G401 (cell line): Measurements from ENCODE around the gene FERD3L. TPM values are rescaled to one million over a fixed set of nuclear protein-coding genes. Genes with fewer than 3 reads are reported as not detected.
"Not testable (repeated sequence)": the region's sequence is repeated elsewhere in the genome, so short reads cannot be mapped to it uniquely, and the experiment has no call there.

Experiments
- DNase-seq: peaks from one replicate; pipeline ENCODE4 v3.0.0-alpha.2; 2015; ENCODE audit warnings: low spot score
- in situ Hi-C: cut with HindIII; loops from 2 replicates; pipeline ENCODE4 v1.10.0; 2016; ENCODE audit warnings: low sequenced_read_pairs, mixed read lengths
- total RNA-seq: library from RNA; depleted of rRNA; stranded (reverse); fragments of >200 nt; shearing (Covaris generic); gene quantifications from 2 replicates; pipeline ENCODE4 v1.2.3, GENCODE V29; 2014; rRNA removed

Gene FERD3L
- total RNA-seq: not detected in 2 replicates

DNA sequence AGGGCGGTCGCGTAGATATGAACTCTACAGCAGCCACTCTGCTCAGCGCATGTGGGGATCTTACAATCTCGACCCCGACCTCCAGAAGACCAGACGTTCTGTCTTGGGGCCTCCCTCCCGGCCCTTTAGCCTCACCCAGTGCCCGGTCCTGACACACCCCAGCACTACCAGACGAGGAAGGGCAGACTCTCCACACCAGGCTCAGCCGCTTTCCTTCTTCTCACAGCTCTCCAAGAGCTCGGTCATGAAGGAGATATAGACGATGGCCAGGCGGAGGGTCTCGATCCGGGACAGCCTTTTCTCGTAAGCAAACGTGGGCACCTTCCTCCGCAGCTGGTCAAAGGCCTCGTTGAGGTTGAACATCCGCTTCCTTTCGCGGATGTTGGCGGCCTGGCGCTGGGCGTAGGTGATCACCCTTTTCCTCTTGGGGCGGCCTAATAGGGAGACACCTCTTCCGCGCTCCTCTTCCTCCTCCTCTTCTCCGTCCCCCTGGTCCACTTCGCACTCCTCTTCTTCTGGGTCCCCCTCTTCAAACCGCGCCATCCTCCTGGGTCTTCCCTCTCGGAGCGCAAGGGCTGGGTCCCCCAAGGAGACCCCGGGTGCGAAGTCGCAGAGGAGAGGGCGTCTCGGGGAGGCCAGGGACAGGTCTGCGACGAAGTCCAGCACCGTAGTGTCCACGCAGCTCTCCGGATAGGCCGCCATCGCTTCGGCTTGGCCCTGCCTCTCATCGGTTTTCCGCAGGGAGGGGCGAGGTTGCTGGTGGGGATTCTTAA, at the start of gene FERD3L:
TSS of gene FERD3L (minus strand) at position 761 of the 773 bp plus-strand sequence. CDS start at position 702, 59 bp downstream.
- in situ Hi-C loops: no loop called here

DNA sequence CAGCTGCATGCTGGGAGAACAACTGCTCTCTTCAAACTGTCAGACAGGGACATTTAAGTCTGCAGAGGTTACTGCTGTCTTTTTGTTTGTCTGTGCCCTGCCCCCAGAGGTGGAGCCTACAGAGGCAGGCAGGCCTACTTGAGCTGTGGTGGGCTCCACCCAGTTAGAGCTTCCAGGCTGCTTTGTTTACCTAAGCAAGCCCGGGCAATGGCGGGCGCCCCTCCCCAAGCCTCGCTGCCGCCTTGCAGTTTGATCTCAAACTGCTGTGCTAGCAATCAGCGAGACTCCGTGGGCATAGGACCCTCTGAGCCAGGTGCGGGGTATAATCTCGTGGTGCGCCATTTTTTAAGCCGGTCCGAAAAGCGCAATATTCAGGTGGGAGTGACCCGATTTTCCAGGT, 49.2 kb upstream of the FERD3L start:
- DNase-seq, in situ Hi-C loops: not testable (repeated sequence)

More for the DNA sequence above, at the start of gene FERD3L:
- no peak for DNase-seq

- no peak for DNase-seq
- in situ Hi-C loops: no loop called here
Measured at GRCh38 chr7:19181634-19182033, 36.4 kb upstream of the FERD3L start.

DNA sequence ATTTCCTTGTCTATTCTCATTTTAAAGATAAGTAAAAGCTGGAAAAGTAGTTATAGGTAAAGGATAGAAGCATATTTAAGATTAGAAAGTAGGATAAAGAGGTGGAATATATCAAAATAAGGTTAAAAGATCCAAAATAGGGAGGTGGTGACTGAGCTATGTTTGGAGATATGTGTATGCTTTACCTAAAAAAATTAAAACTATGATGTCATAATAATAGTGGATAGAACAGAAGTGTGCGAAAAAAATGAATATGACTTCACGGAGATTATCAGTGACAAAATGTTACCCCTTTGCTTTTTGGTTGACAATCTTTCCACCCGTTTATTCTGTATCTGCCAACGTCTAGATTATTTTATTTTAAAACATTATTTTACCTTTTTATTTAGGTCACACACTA, 33.4 kb upstream of the FERD3L start:
- no peak for DNase-seq
- in situ Hi-C loops: no loop called here

DNA sequence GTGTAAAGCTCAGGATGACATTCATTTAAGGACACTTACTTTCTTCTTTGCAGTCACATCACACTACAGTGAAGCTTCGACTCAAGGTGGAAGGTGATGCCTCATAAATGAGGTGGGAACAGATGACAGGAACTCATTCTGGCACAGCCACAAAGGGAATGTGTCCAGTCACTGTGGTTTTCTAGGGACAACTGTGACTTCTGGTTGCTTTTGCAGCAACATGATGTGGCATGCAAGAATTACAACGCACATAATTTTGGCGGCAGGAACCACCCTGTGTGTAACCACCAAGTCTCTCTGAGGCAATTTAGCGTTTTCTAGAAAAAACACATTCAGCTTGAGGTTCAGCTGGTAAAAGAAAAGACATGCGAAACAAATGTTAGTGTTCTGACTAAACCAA, 32.0 kb upstream of the FERD3L start:
- DNase-seq: no peak
- in situ Hi-C loops: no loop called here

GRCh38 chr7:19175241-19175640, 30.0 kb upstream of the FERD3L start:
- no peak for DNase-seq
- in situ Hi-C loops: no loop called here

DNA sequence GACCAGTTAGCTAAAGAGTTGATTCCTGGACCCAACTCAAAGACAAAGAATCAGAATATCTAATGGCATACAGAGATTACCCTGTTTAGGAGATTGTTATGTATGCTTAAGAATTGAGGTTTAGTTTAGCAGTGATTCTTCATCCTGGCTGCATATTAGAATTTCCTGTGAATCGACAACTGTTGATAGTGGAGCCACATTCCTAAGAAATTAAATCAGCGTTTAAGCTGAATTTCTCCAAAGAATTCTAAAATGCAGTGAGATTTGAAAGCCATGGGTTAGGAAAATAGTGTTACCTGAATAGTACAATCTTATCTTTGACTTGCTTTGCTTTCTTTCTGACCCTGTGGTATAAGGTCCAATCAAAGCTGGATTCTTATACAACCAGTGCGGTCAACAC, 16.4 kb upstream of the FERD3L start:
- DNase-seq: no peak
- in situ Hi-C loops: no loop called here

GRCh38 chr7:19146699-19147098, 1.5 kb upstream of the FERD3L start:
- in situ Hi-C loops: no loop called here
- DNase-seq: no peak

DNA sequence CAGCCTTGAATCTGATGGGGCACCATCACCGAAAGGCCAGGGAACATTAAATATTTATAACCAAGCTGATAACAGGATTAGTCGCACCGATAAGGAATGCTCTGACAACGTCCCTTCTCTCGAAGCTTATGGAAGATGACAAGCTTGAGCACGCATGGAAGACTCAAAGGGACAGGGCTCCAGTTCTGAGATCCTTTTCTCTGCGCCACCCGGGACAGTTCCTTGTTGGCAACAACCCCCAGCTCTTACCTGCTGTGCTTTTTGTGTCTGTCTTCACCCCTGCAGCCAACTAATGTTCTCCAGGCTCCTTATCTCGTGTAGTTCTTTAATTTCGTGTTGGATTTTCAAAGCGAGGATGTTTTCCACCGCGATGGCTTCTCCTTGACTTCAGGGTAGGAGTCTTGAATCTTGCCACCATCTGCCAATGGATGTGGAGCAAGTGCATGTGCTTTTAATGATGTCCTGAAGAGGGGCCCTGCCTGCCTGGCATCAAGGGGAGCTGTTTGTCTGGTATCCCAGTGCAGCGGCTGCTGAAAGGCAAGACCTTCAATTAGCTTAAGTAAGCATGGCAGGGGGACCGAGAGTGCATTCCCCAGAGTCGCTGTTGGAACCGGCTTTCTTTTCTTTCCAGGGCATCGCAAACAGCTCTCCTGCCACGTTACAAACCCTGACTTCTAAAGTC, 354 bp upstream of the FERD3L start:
- in situ Hi-C loops: no loop called here
- no peak for DNase-seq

GRCh38 chr7:19143881-19144574, 1.2 kb downstream of the FERD3L start:
- in situ Hi-C loops: no loop called here
- DNase-seq: no peak

DNA sequence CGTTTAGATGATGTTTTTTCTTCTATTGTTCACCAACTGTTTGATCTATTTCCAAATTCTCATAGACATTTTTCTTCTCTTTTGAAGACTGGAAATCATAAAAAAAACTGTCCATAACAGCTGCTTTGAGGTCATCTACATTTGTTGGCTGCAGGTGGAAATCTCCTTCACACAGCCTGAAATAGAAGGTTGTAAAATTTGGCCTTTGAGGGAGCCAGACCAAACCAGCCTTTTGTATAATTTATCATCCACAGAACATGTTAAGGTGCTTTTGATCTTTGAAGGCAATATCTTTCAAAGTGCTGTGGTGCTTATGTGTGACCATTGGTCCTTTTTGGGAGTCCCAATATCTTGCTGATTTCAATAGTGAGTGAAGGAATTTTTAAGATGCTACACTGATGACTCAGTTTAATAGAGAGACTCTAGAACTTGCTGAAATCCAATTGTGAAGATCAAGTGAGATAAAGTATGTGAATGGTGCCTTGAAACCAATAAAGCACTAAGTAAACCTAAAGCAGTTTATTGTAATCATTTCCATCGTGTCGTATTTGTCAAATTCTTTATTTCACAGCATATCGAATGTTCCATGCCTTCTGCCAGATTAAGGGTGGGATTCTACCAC, 5.4 kb downstream of the FERD3L start:
- no peak for DNase-seq
- in situ Hi-C loops: no loop called here

DNA sequence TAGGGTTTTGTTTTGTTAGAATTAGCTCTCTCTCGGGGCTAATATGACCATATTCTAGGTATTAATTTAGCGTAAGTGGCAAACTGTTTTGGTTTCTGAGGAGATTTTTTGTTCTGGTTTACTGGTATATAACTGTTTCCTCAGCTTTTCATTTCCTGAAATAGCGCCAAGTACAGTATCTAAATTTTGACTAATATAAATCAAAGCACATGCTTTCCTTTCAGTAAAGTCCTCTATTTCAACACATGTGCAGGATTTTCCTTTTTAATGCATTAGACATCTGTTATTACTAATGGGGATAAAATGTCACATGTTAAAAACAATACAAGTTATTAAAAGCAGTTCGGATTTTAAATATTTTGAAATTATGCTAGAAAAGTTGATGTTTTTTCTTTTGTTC, 11.3 kb downstream of the FERD3L start:
- DNase-seq: no peak
- in situ Hi-C loops: no loop called here

GRCh38 chr7:19133390-19133789, 11.8 kb downstream of the FERD3L start:
- DNase-seq: no peak
- in situ Hi-C loops: no loop called here

GRCh38 chr7:19128856-19129255, 16.4 kb downstream of the FERD3L start:
- in situ Hi-C loops: no loop called here
- DNase-seq: no peak

DNA sequence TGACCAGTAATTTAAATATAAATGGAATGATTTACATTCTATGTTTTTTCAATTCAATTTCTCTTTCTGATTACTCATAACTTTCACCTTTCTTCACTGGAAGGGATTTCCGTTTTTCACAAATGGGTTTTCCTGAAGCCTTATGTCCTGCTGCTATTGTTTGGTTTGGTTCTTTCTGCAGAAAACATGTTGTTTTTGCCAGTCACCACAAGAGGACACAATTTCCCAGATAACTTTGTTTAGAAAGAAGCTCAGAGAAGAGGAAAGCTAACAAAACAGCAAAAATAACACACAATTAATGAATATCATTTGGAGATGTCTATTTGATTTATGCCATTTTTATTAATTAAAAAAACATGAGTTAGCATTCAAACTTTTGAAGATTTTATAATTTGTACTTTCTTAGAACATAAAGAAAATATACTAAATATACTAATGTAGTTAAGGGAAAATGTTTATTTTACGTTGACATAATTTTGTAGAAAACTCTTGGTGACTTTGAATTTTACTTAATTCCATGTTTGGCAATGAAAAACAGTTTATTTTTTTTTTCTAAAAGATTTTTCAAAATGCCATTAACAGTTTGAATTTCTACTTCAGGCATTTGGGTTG, 23.1 kb downstream of the FERD3L start:
- DNase-seq: peak; percentile 9
- in situ Hi-C loops: no loop called here

DNA sequence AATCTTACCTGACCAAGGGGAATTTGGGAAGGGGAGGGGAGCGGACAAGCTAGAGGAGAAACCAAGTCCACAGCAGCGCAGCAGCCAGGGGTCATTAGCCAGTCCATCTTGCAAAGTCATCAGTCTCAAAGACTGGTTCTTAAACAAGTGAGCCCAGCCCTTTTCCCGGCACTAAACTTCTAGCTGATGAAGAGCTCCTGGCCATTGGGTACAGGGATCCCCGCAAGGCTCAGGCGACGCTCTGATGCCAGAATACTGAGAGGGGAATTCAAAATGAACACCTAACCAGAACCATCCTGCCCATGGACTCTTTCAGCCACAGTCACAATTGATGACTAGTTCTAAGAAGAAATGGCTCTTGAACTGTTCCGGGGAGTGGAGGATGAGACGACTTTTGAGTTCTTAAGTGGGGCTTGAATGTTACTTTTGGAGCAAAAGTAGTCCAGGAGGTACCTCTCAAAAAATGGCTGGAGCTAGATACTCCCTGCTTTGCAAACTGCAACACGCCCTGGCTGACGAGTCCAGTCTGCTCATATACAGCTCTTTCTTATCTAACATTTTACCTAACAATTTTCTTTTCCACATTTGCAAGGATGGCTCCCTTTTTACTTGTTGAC, 25.2 kb downstream of the FERD3L start:
- no peak for DNase-seq
- in situ Hi-C loops: no loop called here

DNA sequence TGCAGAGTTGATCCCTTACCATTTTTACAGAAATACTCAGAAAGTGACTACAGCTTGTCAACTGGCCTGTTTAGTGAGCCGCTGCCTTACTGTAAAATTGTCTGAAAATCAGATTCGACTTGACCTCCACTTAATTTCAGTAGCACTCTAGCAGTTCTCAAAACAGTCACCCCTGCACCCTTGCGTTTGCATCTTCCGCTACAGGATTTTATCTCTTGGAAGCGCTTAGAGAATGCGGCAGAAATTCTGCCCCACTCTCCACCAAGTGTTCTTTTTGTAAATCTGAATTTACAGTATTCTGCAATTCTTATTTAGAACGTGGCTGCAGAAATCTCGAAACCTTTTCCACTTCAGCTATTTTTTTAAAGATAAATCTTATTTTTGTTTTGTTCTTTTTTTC, 25.8 kb downstream of the FERD3L start:
- in situ Hi-C loops: no loop called here
- no peak for DNase-seq

DNA sequence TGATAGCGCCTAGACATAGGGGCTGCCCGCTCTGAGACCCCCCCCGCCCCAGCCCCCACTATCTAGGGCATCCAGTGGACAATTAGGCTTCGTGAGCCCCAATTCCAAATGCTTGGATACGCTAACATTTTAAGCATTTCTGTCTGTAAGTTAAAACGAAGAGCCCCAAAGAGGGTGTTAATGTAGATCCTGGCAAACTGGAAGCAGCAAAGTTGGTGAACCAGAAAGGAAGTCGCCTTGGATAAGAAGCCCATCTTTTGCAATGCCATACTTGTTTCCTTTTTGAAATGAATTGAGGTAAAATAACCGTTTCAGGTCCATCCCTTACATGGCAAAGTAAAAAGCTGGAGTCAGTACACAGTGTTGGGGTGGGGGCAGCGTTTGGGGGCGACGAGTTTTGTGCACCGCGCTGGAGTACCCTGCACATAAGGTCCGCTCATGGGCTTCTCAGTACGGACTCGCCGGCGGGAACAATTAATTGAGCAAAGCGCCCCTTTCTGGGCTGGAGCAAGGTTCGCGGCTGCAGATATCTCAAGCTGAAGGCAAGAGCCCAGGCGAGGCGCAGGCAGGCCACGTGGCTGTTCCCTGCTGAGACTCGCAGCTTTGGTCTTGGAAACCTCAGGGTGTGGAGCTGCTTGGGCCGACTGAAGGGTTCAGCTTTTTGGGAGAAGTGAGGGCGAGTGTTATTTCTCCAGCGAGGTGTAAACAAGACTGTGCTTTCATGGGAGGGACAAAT, 26.4 kb downstream of the FERD3L start:
- no peak for DNase-seq

More for the DNA sequence above, 26.4 kb downstream of the FERD3L start:
- in situ Hi-C loops: no loop called here
